ENCODE measurements around the gene OLIG1. TPM values are rescaled to one million over a fixed set of nuclear protein-coding genes. Genes with fewer than 3 reads are reported as not detected.

Gene OLIG1
- total and polyA plus RNA-seq, 10 donors, result 0.02 to 1.8 (median 0.58) TPM; not detected in 2

DNA sequence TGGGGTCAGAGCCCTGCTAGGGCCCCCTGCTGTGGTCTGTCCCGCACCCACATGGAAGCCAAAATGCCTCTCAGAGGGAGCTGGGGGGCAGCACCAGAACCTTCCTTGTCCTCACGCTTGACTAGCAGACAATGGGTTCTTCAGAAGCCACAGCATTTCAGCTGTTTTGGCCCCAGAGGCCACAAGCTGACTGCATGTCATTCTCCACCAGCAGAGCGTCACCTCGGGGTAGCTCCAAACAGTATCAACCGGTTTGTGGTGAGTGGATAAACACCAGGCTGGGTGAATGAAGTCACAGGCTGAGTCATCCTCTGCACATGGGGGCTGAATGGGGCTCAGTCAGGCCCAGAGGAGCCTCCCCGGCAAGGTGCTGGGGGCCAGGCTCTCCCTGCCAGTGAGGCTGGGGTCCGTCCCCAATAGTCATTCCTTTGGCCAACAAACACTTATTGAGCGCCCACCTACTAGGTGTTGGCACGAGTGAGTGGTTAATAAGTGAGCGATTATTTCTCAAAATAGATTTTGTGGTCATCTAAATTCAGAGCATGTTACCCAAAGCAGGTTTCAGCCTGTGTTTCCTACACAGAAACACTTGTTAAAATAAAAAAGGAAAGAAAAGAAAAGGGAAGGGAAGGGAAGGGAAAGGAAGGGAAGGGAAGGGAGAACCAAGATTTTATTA lies 9.1 kb downstream of the OLIG1 start:
- DNase-seq, result no peak

DNA sequence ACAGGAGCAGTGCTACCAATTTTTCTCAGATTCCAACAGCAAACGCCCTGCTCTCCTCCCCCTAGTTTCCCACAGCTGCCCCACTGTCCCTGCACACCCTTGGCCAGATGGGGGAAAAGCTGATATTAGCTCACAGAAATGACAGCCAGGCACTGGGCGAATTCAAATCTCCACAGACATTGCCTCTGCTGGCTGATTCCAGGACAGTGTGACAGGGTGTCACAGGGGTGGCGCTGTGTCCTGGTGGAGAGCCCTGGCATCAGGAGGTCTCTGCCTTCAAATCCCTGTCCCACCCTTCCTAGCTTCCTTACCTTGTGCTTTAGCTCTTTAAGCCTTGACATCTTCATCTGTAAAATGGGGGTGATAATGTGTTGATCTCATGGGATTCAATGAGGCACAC lies 10.4 kb downstream of the OLIG1 start:
- TF ChIP-seq, protein P1, sequence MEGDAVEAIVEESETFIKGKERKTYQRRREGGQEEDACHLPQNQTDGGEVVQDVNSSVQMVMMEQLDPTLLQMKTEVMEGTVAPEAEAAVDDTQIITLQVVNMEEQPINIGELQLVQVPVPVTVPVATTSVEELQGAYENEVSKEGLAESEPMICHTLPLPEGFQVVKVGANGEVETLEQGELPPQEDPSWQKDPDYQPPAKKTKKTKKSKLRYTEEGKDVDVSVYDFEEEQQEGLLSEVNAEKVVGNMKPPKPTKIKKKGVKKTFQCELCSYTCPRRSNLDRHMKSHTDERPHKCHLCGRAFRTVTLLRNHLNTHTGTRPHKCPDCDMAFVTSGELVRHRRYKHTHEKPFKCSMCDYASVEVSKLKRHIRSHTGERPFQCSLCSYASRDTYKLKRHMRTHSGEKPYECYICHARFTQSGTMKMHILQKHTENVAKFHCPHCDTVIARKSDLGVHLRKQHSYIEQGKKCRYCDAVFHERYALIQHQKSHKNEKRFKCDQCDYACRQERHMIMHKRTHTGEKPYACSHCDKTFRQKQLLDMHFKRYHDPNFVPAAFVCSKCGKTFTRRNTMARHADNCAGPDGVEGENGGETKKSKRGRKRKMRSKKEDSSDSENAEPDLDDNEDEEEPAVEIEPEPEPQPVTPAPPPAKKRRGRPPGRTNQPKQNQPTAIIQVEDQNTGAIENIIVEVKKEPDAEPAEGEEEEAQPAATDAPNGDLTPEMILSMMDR (IDR thresholded peaks at IDR 0.05 in 8 of 11, conservative IDR thresholded peaks at IDR 0.05 in 3 of 11), result no peak
- no peak for TF ChIP-seq POLR2AphosphoS5 (IDR thresholded peaks at IDR 0.05)
- TF ChIP-seq POLR2A (IDR thresholded peaks at IDR 0.05), result no peak
- Histone ChIP-seq H3K4me3 (no peak overlapping the region), H3K9me3 (no peaks in the 10 kb centered on the region), H3K27me3 (replicated peaks in 1 of 7) (peaks cover 0 to 38% (median 6%) of the 10 kb centered on the region in 7 donors), H3K27ac (no peak overlapping the region), H3K4me1 (no peaks in the 10 kb centered on the region), H3K36me3 (no peaks in the 10 kb centered on the region)
- no peak for DNase-seq
- WGBS, 5 donors, result 72 to 93% (median 82%) methylated on average over 3 of the region's 3 CpGs
- intact Hi-C loops (cut with DNase I; ENCODE audit: low total_unique reads), result no loop called here

More for the DNA sequence above, 9.1 kb downstream of the OLIG1 start:
- intact Hi-C loops (cut with DNase I; ENCODE audit: low total_unique reads), result no loop called here
- Histone ChIP-seq H3K36me3 (no peaks in the 10 kb centered on the region), H3K27me3 (replicated peaks in 1 of 7) (peaks cover 0 to 50% (median 10%) of the 10 kb centered on the region in 7 donors), H3K9me3 (no peaks in the 10 kb centered on the region), H3K27ac (no peak overlapping the region), H3K4me3 (no peak overlapping the region), H3K4me1 (no peaks in the 10 kb centered on the region)
- 37 to 47% (median 42%) methylated on average over 9 to 10 of the region's 10 CpGs for WGBS, 5 donors
- TF ChIP-seq, protein P1 (IDR thresholded peaks at IDR 0.05 in 8 of 11, conservative IDR thresholded peaks at IDR 0.05 in 3 of 11), result no peak
- no peak for TF ChIP-seq POLR2AphosphoS5 (IDR thresholded peaks at IDR 0.05)
- no peak for TF ChIP-seq POLR2A (IDR thresholded peaks at IDR 0.05)

DNA sequence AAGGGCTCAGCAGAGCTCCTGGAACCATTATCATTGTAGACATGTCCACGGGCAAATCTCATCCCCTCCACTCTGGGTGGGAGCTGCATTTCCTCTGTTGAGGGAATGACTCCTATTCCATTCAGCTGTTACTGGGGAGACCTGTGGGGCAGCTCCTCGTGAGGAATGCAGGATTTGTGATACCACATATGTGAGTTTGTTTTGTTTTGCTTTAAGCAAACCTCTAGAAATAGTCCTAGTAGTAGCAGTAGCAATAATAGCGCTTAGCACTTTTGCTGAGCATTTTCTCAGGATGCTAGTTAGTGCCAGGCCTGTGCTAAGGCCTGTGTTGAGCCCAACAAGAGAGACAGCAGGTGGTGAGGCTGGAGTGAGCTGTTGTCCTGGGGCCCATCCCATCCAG lies 10.8 kb downstream of the OLIG1 start:
- WGBS, 5 donors, result 81 to 96% (median 88%) methylated on average over 3 of the region's 3 CpGs
- no peak for DNase-seq
- no peaks in the 10 kb centered on the region for H3K36me3 ChIP-seq
- intact Hi-C loops (cut with DNase I; ENCODE audit: low total_unique reads), result no loop called here
- H3K27ac ChIP-seq, result no peak overlapping the region
- TF ChIP-seq, protein P1 (IDR thresholded peaks at IDR 0.05 in 8 of 11, conservative IDR thresholded peaks at IDR 0.05 in 3 of 11), result no peak
- TF ChIP-seq POLR2A (IDR thresholded peaks at IDR 0.05), result no peak
- TF ChIP-seq POLR2AphosphoS5 (IDR thresholded peaks at IDR 0.05), result no peak
- no peaks in the 10 kb centered on the region for H3K9me3 ChIP-seq
- peaks cover 0 to 38% (median 2%) of the 10 kb centered on the region in 7 donors for H3K27me3 ChIP-seq (replicated peaks in 1 of 7)
- no peaks in the 10 kb centered on the region for H3K4me1 ChIP-seq
- H3K4me3 ChIP-seq, result no peak overlapping the region

DNA sequence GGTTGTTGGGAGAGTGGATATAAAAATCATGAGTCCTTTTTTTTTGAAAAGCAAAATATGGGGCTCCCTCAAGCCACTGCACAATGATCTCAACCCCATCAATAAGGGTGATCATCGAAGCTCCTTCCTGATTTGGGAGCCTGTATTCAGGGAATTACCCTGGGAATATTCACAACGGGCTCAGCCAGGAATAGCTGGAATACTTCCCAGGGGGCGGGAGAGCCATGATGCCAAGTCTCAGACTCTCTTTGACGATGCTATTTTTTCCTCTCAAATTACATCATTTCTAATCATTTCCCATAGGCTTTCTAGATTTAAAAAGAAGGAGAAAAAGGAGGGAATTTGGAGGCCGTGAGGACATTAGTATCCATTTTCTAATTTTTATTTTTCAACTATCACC lies 18.4 kb downstream of the OLIG1 start:
- Histone ChIP-seq H3K27ac (no peak overlapping the region), H3K9me3 (no peaks in the 10 kb centered on the region), H3K27me3 (replicated peaks in 1 of 7) (peaks cover 0 to 42% (median 0%) of the 10 kb centered on the region in 7 donors), H3K36me3 (no peaks in the 10 kb centered on the region), H3K4me1 (no peaks in the 10 kb centered on the region), H3K4me3 (no peak overlapping the region)
- 64 to 87% (median 75%) methylated on average over 5 of the region's 5 CpGs for WGBS, 5 donors
- intact Hi-C loops (cut with DNase I; ENCODE audit: low total_unique reads), result no loop called here
- no peak for TF ChIP-seq POLR2A (IDR thresholded peaks at IDR 0.05)
- TF ChIP-seq, protein P1 (IDR thresholded peaks at IDR 0.05 in 8 of 11, conservative IDR thresholded peaks at IDR 0.05 in 3 of 11), result no peak
- no peak for TF ChIP-seq POLR2AphosphoS5 (IDR thresholded peaks at IDR 0.05)
- no peak for DNase-seq

All from spleen (tissue), 11 donors.